ENCODE measurements around the gene DUSP16. TPM values are rescaled to one million over a fixed set of nuclear protein-coding genes. Genes with fewer than 3 reads are reported as not detected.

DUSP16 gene
- total RNA-seq, 4 donors from 2014 or later: 20.5 to 46.0 (median 35.5) TPM

- intact Hi-C loops (cut with DNase I; ENCODE audit: low total_unique reads): no loop called here
- Histone ChIP-seq H3K4me3 (no peak overlapping the region), H3K27ac (no peak overlapping the region), H3K4me1 (no peaks in the 10 kb centered on the region), H3K36me3 (no peaks in the 10 kb centered on the region), H3K9me3 (no peaks in the 10 kb centered on the region), H3K27me3 (no peaks in the 10 kb centered on the region)
- DNase-seq: no peak
- no peak for TF ChIP-seq POLR2A (IDR thresholded peaks at IDR 0.05)
- no peak for TF ChIP-seq CTCF (IDR thresholded peaks at IDR 0.05)
Measured at GRCh38 chr12:12543959-12544358, 18.7 kb downstream of the DUSP16 start.

- Histone ChIP-seq H3K4me1 (no peaks in the 10 kb centered on the region), H3K27me3 (no peaks in the 10 kb centered on the region), H3K9me3 (no peaks in the 10 kb centered on the region), H3K27ac (no peak overlapping the region), H3K4me3 (no peak overlapping the region), H3K36me3 (no peaks in the 10 kb centered on the region)
- TF ChIP-seq CTCF (IDR thresholded peaks at IDR 0.05) (no peak), POLR2A (IDR thresholded peaks at IDR 0.05) (no peak)
- intact Hi-C loops (cut with DNase I; ENCODE audit: low total_unique reads): no loop called here
- no peak for DNase-seq
Measured at GRCh38 chr12:12542964-12543363, 19.7 kb downstream of the DUSP16 start.

GRCh38 chr12:12542286-12542685 is 20.4 kb downstream of the DUSP16 start:
- Histone ChIP-seq H3K9me3 (no peaks in the 10 kb centered on the region), H3K27ac (no peak overlapping the region), H3K36me3 (no peaks in the 10 kb centered on the region), H3K4me3 (no peak overlapping the region), H3K4me1 (no peaks in the 10 kb centered on the region), H3K27me3 (no peaks in the 10 kb centered on the region)
- intact Hi-C loops (cut with DNase I; ENCODE audit: low total_unique reads): no loop called here
- TF ChIP-seq POLR2A (IDR thresholded peaks at IDR 0.05) (no peak), CTCF (IDR thresholded peaks at IDR 0.05) (no peak)
- DNase-seq: no peak

GRCh38 chr12:12541782-12542181 is 20.9 kb downstream of the DUSP16 start:
- intact Hi-C loops (cut with DNase I; ENCODE audit: low total_unique reads): no loop called here
- Histone ChIP-seq H3K27me3 (no peaks in the 10 kb centered on the region), H3K4me3 (no peak overlapping the region), H3K9me3 (no peaks in the 10 kb centered on the region), H3K4me1 (no peaks in the 10 kb centered on the region), H3K36me3 (no peaks in the 10 kb centered on the region), H3K27ac (no peak overlapping the region)
- no peak for DNase-seq
- TF ChIP-seq CTCF (IDR thresholded peaks at IDR 0.05): no peak
- TF ChIP-seq POLR2A (IDR thresholded peaks at IDR 0.05): no peak

GRCh38 chr12:12540261-12541013 is 22.2 kb downstream of the DUSP16 start:
- Histone ChIP-seq H3K27me3 (no peaks in the 10 kb centered on the region), H3K36me3 (no peaks in the 10 kb centered on the region), H3K9me3 (no peaks in the 10 kb centered on the region), H3K27ac (no peak overlapping the region), H3K4me3 (no peak overlapping the region), H3K4me1 (peaks cover 0 to 2% of the 10 kb centered on the region in 2 donors)
- DNase-seq: no peak
- no peak for TF ChIP-seq POLR2A (IDR thresholded peaks at IDR 0.05)
- TF ChIP-seq CTCF (IDR thresholded peaks at IDR 0.05): no peak
- intact Hi-C loops (cut with DNase I; ENCODE audit: low total_unique reads): no loop called here
